HUDEP-2 (cell line): ENCODE data around the gene NLRP9.

ENCODE experiments used
- DNase-seq, 76 experiments: peaks; one replicate each; lab custom pipeline; 2025; ENCODE audit not compliant: unreplicated experiment in 76 of 76; lab: John Stamatoyannopoulos, UW

Gene NLRP9

DNA sequence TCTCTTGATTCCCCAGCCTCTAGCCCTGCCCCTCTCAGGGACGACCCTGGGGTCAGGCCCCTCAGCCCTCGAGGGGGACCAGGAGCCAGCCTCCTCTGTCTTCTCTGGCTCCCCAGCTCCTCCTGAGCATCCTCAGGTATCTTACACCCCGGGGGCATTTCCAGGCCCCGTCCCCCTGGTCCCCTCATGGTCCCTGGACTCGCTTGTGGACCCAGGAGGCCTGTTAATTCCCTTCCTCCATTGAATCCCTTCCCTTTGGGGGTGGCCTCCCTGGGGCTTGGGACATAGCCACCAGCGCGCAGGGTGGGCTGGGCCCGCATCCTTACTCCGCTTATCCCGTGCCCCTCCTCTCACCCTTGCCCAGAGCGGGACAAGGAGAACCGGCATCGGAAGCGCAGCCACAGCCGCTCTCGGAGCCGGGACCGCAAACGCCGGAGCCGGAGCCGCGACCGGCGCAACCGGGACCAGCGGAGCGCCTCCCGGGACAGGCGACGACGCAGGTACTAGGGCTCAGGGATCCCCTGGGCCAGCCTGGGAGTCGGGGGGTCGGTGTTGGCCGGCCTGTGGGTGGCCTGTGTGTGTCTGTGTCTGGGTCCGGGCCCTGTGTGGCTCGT, 79.2 kb downstream of the NLRP9 start:
- no peak for DNase-seq
